ENCODE data around the gene ARMC10.
"Not testable (repeated sequence)": the region's sequence is repeated elsewhere in the genome, so short reads cannot be mapped to it uniquely, and the experiment has no call there.

- TF ChIP-seq, protein P1, sequence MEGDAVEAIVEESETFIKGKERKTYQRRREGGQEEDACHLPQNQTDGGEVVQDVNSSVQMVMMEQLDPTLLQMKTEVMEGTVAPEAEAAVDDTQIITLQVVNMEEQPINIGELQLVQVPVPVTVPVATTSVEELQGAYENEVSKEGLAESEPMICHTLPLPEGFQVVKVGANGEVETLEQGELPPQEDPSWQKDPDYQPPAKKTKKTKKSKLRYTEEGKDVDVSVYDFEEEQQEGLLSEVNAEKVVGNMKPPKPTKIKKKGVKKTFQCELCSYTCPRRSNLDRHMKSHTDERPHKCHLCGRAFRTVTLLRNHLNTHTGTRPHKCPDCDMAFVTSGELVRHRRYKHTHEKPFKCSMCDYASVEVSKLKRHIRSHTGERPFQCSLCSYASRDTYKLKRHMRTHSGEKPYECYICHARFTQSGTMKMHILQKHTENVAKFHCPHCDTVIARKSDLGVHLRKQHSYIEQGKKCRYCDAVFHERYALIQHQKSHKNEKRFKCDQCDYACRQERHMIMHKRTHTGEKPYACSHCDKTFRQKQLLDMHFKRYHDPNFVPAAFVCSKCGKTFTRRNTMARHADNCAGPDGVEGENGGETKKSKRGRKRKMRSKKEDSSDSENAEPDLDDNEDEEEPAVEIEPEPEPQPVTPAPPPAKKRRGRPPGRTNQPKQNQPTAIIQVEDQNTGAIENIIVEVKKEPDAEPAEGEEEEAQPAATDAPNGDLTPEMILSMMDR (conservative IDR thresholded peaks at IDR 0.05; ENCODE audit: low read length), result not testable (repeated sequence)
- not testable (repeated sequence) for TF ChIP-seq EZH2phosphoT487 (IDR thresholded peaks at IDR 0.05; ENCODE audit: borderline replicate concordance, low read depth, low read length)
These were observed 33.1 kb upstream of the ARMC10 start for GRCh38 chr7:103041815-103042214.
